Activated naive CD4-positive, alpha-beta T cell treated with anti-CD3 and anti-CD28 coated beads, Interleukin-2, amount 50 U/mL, for 16 hours (primary cell): ENCODE data around the gene EXD2.
"Not testable (repeated sequence)": the region's sequence is repeated elsewhere in the genome, so short reads cannot be mapped to it uniquely, and the experiment has no call there.

Source experiments
- DNase-seq: peaks from one replicate; pipeline ENCODE4 v3.0.0-alpha.2; 2020

EXD2 gene

DNA sequence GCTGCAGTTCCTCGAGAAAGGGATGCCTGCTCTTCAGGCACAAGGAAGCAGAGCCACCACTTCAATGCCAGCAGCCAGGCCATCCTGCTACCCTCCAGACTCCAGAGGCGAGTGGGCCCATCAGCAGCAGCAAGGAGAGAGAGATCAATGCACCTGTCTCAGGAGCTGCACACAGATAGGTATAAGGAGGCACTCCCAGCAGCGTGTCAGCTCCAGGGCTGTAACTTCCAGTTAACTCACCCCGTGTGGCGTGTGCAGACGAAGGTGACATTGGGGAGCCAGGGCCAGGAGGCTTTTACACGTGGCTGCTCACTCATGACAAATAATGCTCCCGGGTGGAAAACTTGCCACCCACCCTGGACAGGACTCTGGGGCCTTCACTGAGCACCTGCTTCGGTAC, 92.9 kb downstream of the EXD2 start:
- no peak for DNase-seq

DNA sequence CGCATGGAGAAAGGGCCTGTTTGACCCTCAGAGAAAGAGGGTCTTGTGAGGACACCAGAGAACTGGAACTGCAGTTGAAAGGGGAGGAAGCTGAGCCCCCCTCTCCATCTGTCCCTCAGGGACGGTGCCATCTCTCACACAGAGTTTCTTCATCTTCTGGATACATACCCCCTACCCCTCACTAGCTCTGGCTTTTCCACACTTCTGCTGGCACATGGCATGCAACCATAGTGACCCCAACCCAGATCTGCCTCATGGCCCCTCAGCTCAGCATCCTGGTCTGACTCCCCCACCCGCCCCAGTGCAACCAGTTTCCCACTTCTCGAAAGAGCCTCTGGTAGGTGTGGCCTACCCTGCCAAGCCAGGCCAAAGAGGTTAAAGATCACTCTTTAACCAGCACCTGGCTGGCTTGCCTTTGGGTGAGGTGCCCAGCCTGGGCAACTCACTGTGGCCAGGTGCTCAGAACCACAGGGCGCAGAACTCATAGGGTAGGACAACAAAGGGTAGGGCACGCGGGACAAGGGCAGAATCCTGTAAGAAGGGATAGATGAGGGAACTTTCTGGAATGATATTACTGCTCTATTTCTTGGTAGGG, 94.5 kb downstream of the EXD2 start:
- no peak for DNase-seq

DNA sequence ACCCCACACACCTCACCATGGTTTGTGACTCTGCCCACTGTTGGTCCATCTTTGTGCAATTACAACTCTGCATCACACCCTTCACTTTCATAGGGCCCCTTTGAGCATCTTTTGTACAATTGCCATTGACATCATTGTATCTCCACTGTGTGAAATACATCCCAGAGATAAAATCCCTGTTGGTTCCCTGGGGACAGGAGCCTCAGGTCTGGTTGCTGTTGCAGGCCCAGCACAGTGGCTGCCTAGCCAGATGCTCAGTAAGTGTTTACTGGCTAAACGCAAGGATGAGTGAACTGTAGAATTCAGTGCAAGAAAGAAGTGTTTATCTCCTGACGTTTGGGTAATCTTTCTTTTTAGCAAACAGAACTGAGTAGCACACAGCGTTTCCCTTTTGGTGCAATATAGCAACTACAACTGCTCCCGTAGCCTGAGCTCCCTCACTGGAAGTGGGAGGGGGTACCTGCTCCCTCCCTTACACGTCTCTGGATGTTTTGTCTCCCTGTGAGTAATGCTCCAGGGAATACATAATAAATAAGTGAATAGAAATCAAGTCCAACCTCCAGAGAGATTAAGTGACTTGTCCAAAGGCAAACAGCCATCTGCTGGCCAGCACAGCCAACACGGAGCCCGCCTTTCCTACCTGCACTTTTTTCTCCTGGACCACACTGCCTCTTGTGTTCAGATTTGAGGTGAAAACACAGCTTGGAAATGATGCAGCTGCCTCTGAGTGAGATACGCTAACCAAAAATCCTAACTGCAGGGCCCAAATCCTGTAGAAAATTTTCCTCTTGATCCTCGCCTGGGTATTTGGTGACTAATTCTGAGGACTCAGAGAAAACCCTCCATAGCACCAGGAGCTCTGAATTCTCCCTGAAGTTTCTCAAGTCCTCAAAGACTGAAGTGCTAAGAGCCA, 96.1 kb downstream of the EXD2 start:
- DNase-seq: no peak

DNA sequence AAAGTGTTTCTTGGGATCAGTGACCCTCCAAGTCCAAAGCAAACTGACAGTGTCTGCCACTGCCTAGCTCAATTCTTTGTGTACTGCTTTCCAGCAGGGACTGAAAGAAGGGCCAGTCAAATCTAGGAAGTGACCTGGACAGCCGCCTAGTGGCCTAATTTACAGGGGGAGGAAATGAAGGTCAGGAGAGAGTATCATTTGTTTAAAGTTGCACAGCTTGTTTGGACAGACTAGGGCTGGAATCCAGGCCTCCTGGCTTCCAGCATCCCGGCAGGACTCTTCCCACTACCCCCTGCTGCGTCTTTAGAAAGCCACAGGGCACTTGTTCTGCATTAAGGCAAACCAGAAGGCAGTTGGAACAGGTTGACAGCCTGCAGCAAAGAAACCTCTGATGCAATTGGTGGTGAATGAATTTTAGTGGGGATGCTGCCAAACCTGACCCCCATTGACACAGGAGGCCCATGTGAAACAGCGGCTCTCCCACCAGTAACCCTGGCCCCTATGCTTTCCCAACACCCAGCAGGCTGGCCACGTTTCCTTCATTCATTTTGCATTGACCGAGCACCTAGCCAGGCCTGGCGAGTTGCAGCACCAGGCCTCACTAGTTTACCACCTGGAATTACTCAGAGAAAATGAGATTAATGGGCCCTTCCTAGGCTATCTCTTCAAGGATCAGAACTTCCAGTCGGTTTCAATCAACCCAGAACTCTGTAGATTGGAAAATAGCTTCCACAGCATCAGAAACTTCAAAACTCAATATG, 96.9 kb downstream of the EXD2 start:
- DNase-seq: no peak

DNA sequence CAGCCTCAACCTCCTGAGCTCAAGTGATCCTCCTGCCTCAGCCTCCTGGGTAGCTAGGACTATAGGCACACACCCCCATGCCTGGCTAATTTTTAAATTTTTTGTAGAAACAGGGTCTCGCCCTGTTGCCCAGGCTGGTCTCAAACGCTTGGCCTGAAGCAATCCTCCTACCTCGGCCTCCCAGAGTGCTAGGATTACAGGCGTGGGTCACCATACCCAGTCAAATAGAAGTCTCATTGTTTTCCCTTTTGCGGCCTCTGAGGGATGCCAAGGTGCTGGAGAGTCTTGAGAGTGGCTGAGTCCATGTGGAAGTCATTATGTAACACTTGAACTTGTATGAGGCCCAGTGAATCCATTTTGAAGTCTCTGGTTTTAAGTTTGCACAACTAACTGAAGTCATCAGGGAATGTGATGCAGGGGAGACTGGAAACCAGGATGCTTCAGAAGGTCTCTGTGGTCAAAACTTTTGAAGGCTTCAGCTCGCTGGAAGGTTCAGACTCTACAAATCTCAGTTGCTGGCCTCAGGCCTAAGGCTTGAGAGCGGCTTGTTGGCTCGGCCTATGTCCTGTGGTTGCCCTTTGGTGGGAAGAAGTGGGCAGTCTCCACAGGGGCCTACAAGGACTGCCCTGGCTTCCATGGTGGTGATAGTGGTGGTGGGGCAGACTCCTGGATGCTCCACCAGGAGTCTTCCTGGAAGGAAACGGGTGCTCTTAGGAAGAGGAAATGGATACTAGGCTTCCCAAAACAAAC, 97.8 kb downstream of the EXD2 start:
- no peak for DNase-seq

DNA sequence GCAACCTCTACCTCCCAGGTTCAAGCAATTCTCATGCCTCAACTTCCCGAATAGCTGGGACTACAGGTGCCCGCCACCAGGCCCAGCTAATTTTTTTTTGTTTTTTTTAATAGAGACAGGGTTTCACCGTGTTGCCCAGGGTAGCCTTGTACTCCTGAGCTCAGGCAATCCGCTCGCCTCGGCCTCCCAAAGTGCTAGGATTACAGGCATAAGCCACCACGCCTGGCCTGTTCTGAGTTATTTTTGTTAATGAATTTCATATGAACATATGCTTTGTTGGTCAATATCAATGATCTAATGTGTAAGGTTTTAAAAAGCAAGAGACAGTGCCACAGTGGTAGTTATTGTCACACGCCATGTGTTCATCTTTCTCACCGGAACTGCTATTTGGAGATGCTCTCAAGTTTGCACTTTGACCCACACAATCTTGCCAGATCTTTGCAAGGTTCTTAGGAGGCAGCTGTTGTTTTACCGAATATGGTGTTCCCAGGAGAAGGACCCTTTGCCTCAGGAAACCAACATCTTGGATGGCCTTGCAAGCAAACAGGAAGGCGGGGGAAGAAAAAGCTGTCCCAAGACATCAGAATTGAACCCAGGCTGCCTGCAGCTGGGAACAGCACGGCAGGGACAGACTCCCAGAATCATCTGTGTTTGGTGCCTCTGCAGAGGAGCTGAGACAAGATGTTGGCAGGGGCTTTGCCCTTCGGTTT, 98.7 kb downstream of the EXD2 start:
- DNase-seq: no peak

DNA sequence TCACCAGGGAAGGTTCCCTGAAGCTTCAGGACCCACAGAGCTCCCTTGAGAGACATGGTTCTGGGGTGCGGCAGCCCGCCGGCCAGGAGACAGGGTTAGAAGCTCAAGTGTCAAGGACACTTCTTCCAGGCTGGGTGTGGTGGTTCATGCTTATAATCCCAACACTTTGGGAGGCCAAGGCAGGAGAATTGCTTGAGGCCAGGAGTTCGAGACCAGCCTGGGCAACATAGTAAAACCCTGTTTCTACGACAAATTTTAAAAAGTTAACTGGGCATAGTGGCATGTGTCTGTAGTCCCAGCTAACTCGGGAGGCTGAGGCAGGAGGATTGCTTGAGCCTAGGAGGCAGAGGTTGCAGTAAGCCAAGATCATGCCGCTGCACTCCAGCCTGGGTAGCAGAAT, 99.6 kb downstream of the EXD2 start:
- not testable (repeated sequence) for DNase-seq

DNA sequence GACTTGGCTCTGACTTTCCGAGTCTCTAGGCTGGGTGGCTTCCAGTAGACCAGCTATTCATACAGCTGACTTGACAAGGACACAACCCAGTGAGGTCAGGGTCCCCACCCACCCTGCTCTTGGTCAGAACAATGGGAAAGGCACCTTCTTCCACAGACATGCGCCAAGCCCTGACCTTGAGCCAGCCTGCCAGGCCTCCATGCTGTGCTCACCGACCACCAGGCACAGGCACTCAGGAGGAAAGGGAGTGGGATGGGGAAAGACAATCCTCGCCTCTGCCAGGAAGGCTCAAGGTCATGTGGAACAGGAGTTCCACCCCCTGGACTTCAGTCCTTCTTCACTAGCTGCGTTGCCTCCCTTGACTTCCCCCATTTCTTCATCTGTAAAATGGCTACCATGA, 100.1 kb downstream of the EXD2 start:
- DNase-seq: no peak

DNA sequence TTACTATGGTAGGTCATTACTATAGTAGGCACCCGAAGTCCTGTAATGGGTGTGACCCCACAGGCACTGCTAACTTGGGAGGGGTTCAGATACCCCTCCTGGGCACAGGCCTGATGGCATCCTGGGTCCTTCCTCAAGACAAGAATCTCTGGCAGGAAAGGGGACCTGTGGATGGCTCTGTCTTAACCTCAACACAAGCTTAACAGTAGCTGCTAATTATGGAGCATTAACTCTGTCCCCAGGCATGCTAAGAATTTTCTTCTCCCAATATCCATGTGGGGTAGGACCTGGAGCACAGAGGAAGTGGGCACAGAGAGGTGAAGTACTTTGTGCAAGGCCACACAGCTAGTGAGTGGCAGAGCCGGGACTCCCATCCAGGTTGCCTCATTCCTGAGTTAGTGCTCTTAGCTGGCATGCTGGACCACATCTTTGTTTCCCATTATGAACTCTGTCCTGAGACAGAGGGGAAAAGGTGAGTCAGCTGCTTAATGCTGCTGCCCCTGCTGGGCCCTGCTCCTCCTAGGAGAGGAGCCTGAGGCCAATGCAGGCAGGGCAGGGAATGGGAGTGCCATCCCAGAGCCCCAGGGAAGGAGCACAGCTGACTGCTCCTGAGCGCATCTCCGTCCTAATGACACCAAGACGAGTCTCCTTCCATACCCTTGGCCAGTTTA, 100.7 kb downstream of the EXD2 start:
- no peak for DNase-seq
